AG08395 (cell line): ENCODE measurements around the gene SLC2A9.

Source experiments
- DNase-seq: peaks from one replicate; pipeline ENCODE4 v3.0.0; 2012; ENCODE audit warnings: mixed read lengths, low spot score

SLC2A9 gene

GRCh38 chr4:9962611-9963314, 58.5 kb downstream of the SLC2A9 start:
- DNase-seq: no peak

GRCh38 chr4:9954468-9954867, 66.8 kb downstream of the SLC2A9 start:
- DNase-seq: no peak

GRCh38 chr4:9953089-9953488, 68.2 kb downstream of the SLC2A9 start:
- DNase-seq: no peak

- DNase-seq: no peak
Measured at GRCh38 chr4:9952415-9952950, 68.8 kb downstream of the SLC2A9 start.

- DNase-seq: no peak
Measured at GRCh38 chr4:9949573-9949972, 71.7 kb downstream of the SLC2A9 start.

GRCh38 chr4:9947168-9948062, 73.9 kb downstream of the SLC2A9 start:
- DNase-seq: no peak

- no peak for DNase-seq
Measured at GRCh38 chr4:9946170-9946569, 75.1 kb downstream of the SLC2A9 start.

- no peak for DNase-seq
Measured at GRCh38 chr4:9944431-9945425, 76.6 kb downstream of the SLC2A9 start.

GRCh38 chr4:9943761-9944160, 77.5 kb downstream of the SLC2A9 start:
- DNase-seq: no peak

- no peak for DNase-seq
Measured at GRCh38 chr4:9942921-9943600, 78.2 kb downstream of the SLC2A9 start.

- no peak for DNase-seq
Measured at GRCh38 chr4:9942139-9942538, 79.2 kb downstream of the SLC2A9 start.

- no peak for DNase-seq
Measured at GRCh38 chr4:9940041-9940440, 81.3 kb downstream of the SLC2A9 start.

GRCh38 chr4:9938933-9939332, 82.4 kb downstream of the SLC2A9 start:
- DNase-seq: no peak

- DNase-seq: no peak
Measured at GRCh38 chr4:9937078-9937477, 84.2 kb downstream of the SLC2A9 start.

- DNase-seq: no peak
Measured at GRCh38 chr4:9936129-9936644, 85.1 kb downstream of the SLC2A9 start.

GRCh38 chr4:9933956-9934355, 87.3 kb downstream of the SLC2A9 start:
- DNase-seq: no peak

GRCh38 chr4:9933184-9933583, 88.1 kb downstream of the SLC2A9 start:
- no peak for DNase-seq

GRCh38 chr4:9932771-9933170, 88.5 kb downstream of the SLC2A9 start:
- DNase-seq: no peak

- no peak for DNase-seq
Measured at GRCh38 chr4:9931146-9931545, 90.2 kb downstream of the SLC2A9 start.

GRCh38 chr4:9929111-9929510, 92.2 kb downstream of the SLC2A9 start:
- DNase-seq: no peak
